Esophagus muscularis mucosa (tissue), 4 donors: Measurements from ENCODE around the gene CD84. TPM values are rescaled to one million over a fixed set of nuclear protein-coding genes. Genes with fewer than 3 reads are reported as not detected.

Experiments
- DNase-seq: peaks from one replicate; pipeline ENCODE4 v3.0.0-alpha.2; 2017; ENCODE audit errors: extremely low spot score
- H3K27ac ChIP-seq, 4 donors: fragments of 200-600 bp; sonication (generic); replicated peaks in 1 of 4; 1 replicate in 3 of 4; 2 replicates in 1 of 4; pipeline ENCODE4 v1.5.1; 2016 to 2019; ENCODE audit warnings: mild to moderate bottlenecking in 1 of 4
- H3K27me3 ChIP-seq, 4 donors: fragments of 200-600 bp; sonication (generic); one replicate each; pipeline versions ENCODE4 v1.5.1 to v1.6.0; 2016 to 2019
- H3K36me3 ChIP-seq, 4 donors: fragments of 200-600 bp; sonication (generic); one replicate each; pipeline ENCODE4 v1.5.1; 2016 to 2019
- H3K4me1 ChIP-seq, 4 donors: fragments of 200-600 bp; sonication (generic); one replicate each; pipeline ENCODE4 v1.5.1; 2016 to 2019
- H3K4me3 ChIP-seq, 4 donors: fragments of 200-600 bp; sonication (generic); 1 replicate in 2 of 4; 2 replicates in 2 of 4; pipeline ENCODE4 v1.5.1; 2016 to 2019; ENCODE audit warnings: mild to moderate bottlenecking in 4 of 4, moderate library complexity in 1 of 4
- H3K9me3 ChIP-seq, 4 donors: fragments of 200-600 bp; sonication (generic); 1 replicate in 3 of 4; 2 replicates in 1 of 4; pipeline ENCODE4 v1.5.1; 2016 to 2019
- EP300 ChIP-seq: sonication (generic); formaldehyde crosslinking; IDR thresholded peaks from one replicate; pipeline ENCODE4 v1.6.1; 2017; ENCODE audit warnings: antibody characterized with exemption
- POLR2A ChIP-seq: fragments of 450-650 bp; IDR thresholded peaks from one replicate; pipeline ENCODE4 v1.6.1; 2017; ENCODE audit warnings: antibody characterized with exemption, moderate library complexity, mild to moderate bottlenecking, low read depth
- POLR2AphosphoS5 ChIP-seq, 2 donors: sonication (generic); formaldehyde crosslinking; IDR thresholded peaks; one replicate each; pipeline ENCODE4 v1.6.1; 2017; ENCODE audit warnings: antibody characterized with exemption in 2 of 2
- WGBS: methylation state at CpG from one replicate; pipeline ENCODE4 v1.1.5; 2018; 5-methylcytosine and 5-hydroxymethylcytosine counted together
- intact Hi-C: fragments of 100-400 bp; cut with DNase I; formaldehyde crosslinking; loops from one replicate; pipeline ENCODE4 v1.15.1; 2023
- total RNA-seq, 4 donors: library from RNA; depleted of rRNA; stranded (reverse); fragments of >200 nt; gene quantifications; one replicate each; pipeline versions ENCODE4 v1.1.0 to v1.2.1, GENCODE V29; 2016
- TF ChIP-seq, protein P1 (sequence below), 3 experiments: fragments of 200-600 bp in 2 of 3; fragments of 450-650 bp in 1 of 3; sonication (generic) in 2 of 3; IDR thresholded peaks; one replicate each; pipeline ENCODE4 v1.5.1; 2017 to 2019; ENCODE audit warnings: antibody characterized with exemption in 3 of 3, mild to moderate bottlenecking in 2 of 3, moderate library complexity in 1 of 3

CD84 gene
- total RNA-seq, 4 donors from 2014 or later = 2.7 to 7.3 (median 4.7) TPM

DNA sequence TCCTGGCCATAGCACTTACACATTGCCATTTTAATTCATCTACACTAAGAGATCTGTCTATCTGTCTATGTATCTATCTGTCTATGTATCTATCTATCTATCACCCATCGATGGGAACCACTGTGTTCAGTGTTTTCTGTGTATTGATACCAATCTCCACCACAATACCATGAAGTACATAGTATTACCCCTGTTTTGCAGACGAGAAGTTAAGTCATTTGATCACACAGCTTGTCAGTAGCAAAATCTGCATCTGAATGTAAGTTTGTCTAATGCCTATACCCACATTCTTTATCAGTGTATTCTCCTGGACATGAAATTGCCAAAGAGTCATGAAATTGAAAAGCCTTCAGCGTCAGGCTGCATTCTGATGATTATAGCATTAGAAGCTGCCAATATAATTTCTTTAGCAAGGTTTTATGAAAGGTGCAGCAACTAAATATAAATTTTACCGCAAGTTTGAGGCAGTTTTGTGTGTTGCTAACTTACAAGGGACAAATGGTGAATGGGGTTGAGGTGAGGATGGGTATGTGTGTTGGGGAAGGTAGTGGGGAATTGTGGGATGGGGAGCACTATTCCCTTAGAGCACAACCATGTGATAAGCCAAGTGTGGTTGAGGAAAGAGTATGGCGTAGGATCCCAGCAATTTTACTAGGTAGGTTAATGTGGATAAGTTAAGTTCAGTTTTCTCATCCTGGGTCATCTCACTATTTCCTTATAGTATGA, 43.4 kb upstream of the CD84 start:
- Histone ChIP-seq H3K4me3 (no peak overlapping the region), H3K36me3 (no peaks in the 10 kb centered on the region), H3K9me3 (no peaks in the 10 kb centered on the region), H3K4me1 (no peaks in the 10 kb centered on the region), H3K27ac (no peak overlapping the region), H3K27me3 (no peaks in the 10 kb centered on the region)
- TF ChIP-seq, protein P1, sequence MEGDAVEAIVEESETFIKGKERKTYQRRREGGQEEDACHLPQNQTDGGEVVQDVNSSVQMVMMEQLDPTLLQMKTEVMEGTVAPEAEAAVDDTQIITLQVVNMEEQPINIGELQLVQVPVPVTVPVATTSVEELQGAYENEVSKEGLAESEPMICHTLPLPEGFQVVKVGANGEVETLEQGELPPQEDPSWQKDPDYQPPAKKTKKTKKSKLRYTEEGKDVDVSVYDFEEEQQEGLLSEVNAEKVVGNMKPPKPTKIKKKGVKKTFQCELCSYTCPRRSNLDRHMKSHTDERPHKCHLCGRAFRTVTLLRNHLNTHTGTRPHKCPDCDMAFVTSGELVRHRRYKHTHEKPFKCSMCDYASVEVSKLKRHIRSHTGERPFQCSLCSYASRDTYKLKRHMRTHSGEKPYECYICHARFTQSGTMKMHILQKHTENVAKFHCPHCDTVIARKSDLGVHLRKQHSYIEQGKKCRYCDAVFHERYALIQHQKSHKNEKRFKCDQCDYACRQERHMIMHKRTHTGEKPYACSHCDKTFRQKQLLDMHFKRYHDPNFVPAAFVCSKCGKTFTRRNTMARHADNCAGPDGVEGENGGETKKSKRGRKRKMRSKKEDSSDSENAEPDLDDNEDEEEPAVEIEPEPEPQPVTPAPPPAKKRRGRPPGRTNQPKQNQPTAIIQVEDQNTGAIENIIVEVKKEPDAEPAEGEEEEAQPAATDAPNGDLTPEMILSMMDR (IDR thresholded peaks at IDR 0.05) = no peak
- TF ChIP-seq POLR2A (no peak), EP300 (no peak), POLR2AphosphoS5 (IDR thresholded peaks at IDR 0.05) (no peak)
- peak; percentile 57 for DNase-seq
- intact Hi-C loops = no loop called here
- 82% methylated on average over 5 of the region's 5 CpGs for WGBS

DNA sequence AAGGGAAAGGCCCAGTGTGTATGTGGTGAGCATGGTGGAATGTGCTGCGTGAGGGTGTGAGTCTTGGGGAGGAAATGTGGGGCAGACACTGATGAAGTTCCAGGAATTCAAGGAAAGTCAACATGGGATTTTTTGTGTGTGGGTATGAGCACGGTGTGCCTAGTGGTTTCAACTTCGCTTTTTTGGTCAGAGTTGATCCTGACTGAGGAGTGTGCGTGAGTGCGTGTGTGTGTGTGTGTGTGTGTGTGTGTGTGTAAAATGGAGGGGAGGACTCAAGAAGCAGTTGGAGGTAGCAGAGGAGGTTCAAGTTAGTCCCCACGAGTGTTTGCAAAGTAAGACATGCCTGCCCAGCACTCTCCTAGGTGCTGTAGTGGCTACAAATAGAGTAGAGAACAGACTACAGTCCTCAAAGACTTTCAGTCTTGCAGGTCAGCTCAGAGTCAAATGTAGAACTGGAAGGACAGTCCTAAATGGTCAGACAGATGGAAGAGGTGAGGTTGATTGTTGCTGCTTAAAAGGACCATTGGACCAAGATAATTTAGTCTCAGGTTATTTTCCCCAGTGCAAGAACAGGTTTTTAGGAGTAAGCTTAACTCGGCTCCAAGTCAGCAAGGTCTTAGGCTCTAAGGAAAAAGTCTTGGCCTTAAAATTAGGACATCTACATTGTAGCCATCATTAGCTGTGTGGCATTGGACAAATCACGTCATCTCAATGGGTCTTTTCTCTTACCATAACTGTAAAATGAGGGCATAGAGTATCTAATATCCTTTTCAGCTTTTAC, 42.5 kb upstream of the CD84 start:
- Histone ChIP-seq H3K27ac (no peak overlapping the region), H3K9me3 (no peaks in the 10 kb centered on the region), H3K27me3 (no peaks in the 10 kb centered on the region), H3K4me3 (no peak overlapping the region), H3K36me3 (no peaks in the 10 kb centered on the region), H3K4me1 (no peaks in the 10 kb centered on the region)
- intact Hi-C loops = no loop called here
- DNase-seq = peak; percentile 60
- 85% methylated on average over 8 of the region's 8 CpGs for WGBS
- TF ChIP-seq POLR2A = no peak
- TF ChIP-seq EP300 = no peak
- TF ChIP-seq, protein P1 (IDR thresholded peaks at IDR 0.05) = no peak
- no peak for TF ChIP-seq POLR2AphosphoS5 (IDR thresholded peaks at IDR 0.05)

DNA sequence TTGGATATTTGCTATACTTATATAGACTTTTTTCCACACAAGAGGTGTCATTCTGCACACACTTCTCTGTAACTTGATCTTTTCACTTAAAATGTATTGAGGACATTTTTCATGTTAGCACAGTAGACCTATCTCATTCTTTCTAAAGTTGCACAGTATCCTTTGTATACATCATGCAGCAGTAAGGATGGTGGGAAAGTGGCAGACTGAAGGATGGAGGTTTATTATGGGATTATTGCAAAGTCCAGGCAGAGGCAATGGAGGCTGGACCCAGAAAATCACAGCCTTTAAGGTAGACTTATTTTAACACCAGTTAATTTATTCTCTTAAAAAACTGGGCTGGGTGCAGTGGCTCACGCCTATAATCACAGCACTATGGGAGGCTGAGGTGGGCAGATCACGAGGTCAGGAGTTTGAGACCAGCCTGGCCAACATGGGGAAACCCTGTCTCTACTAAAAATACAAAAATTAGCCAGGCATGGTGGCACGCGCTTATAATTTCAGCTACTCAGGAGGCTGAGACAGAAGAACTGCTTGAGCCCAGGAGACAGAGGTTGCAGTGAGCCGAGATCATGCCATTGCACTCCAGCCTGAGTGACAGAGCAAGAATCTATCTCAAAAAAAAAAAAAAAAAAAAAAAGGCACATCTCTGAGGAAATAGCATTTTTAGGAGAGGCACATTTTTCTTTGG, 41.8 kb upstream of the CD84 start:
- WGBS = 85% methylated on average over 5 of the region's 5 CpGs
- H3K27ac ChIP-seq = no peak overlapping the region
- no peaks in the 10 kb centered on the region for H3K4me1 ChIP-seq
- H3K9me3 ChIP-seq = no peaks in the 10 kb centered on the region
- intact Hi-C loops = no loop called here
- no peaks in the 10 kb centered on the region for H3K27me3 ChIP-seq
- no peak overlapping the region for H3K4me3 ChIP-seq
- H3K36me3 ChIP-seq = no peaks in the 10 kb centered on the region
- peak; percentile 21 for DNase-seq
- TF ChIP-seq EP300 (no peak), POLR2A (no peak)
- TF ChIP-seq, protein P1 (IDR thresholded peaks at IDR 0.05) = no peak

DNA sequence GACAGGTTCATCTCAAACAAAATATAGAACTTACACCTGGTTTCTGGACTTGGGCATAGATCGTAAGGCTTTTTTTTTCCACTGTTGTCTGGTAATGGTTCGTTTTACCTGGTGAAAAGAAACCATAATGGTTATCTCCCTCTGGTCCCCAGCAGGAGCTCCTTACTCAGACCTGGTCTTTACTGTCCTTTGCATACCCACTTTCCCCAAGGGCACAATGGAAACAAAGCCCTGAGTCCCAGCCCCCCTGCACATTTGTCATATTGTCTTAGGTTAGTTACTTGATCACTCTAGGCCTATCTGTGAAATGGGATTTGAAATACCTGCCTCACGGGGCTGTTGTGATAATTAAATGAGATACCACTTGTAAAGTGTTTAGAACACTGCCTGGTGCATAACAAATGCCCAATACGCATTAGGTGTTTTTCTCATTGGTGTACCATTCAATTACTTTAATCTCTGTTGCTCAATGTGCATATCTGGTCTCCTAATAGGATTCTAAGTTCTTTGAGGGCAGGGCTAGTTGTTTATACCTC, 40.5 kb upstream of the CD84 start:
- no peaks in the 10 kb centered on the region for H3K27me3 ChIP-seq
- peak; percentile 50 for DNase-seq
- no peaks in the 10 kb centered on the region for H3K4me1 ChIP-seq
- no peaks in the 10 kb centered on the region for H3K36me3 ChIP-seq
- TF ChIP-seq POLR2A = no peak
- TF ChIP-seq, protein P1 (IDR thresholded peaks at IDR 0.05) = no peak
- no peak for TF ChIP-seq EP300
- no peak for TF ChIP-seq POLR2AphosphoS5 (IDR thresholded peaks at IDR 0.05)
- intact Hi-C loops = no loop called here
- no peak overlapping the region for H3K27ac ChIP-seq
- no peak overlapping the region for H3K4me3 ChIP-seq
- 90% methylated on average over 4 of the region's 4 CpGs for WGBS
- H3K9me3 ChIP-seq = no peaks in the 10 kb centered on the region
